Osteoblast (primary cell): Measurements from ENCODE around the gene CACNA1S. TPM values are rescaled to one million over a fixed set of nuclear protein-coding genes. Genes with fewer than 3 reads are reported as not detected.

Source experiments
- DNase-seq: peaks from one replicate; pipeline ENCODE4 v3.0.0; 2011; ENCODE audit warnings: low spot score, mixed read lengths; ENCODE audit not compliant: insufficient read length; ENCODE audit errors: missing footprints
- H2AFZ ChIP-seq: 2 replicates; pipeline ENCODE4 v1.6.0; 2011; ENCODE audit warnings: mild to moderate bottlenecking, low read length
- H3K27ac ChIP-seq: 2 replicates; pipeline ENCODE4 v1.5.1; 2011; ENCODE audit warnings: mild to moderate bottlenecking, low read depth, low read length, moderate library complexity
- H3K27me3 ChIP-seq: 2 replicates; pipeline ENCODE4 v1.6.0; 2012; ENCODE audit warnings: mild to moderate bottlenecking, control low read depth, inconsistent platforms, low read length, moderate library complexity; ENCODE audit not compliant: insufficient read depth
- H3K36me3 ChIP-seq: 2 replicates; pipeline ENCODE4 v1.5.1; 2011; ENCODE audit warnings: mild to moderate bottlenecking, low read length, control low read depth, moderate library complexity; ENCODE audit not compliant: insufficient read depth
- H3K4me1 ChIP-seq: 2 replicates; pipeline ENCODE4 v1.5.1; 2011; ENCODE audit warnings: mild to moderate bottlenecking, low read length, control low read depth, moderate library complexity; ENCODE audit not compliant: insufficient read depth
- H3K4me2 ChIP-seq: 2 replicates; pipeline ENCODE4 v1.6.0; 2011; ENCODE audit warnings: mild to moderate bottlenecking, low read length; ENCODE audit not compliant: insufficient read depth
- H3K4me3 ChIP-seq: fragments of 200-600 bp; sonication (generic); 3 replicates; pipeline ENCODE4 v1.5.1; 2012; ENCODE audit warnings: mild to moderate bottlenecking, low read length, inconsistent platforms; ENCODE audit not compliant: insufficient read depth
- H3K79me2 ChIP-seq: 2 replicates; pipeline ENCODE4 v1.6.0; 2012; ENCODE audit warnings: mild to moderate bottlenecking, low read length, control low read depth, inconsistent platforms; ENCODE audit not compliant: insufficient read depth
- H3K9me3 ChIP-seq: 2 replicates; pipeline ENCODE4 v1.5.1; 2011; ENCODE audit warnings: low read depth, low read length, control low read depth
- H4K20me1 ChIP-seq: 2 replicates; pipeline ENCODE4 v1.6.0; 2012; ENCODE audit warnings: mild to moderate bottlenecking, low read length, control low read depth; ENCODE audit not compliant: insufficient read depth
- CTCF ChIP-seq: IDR thresholded peaks from 2 replicates; pipeline ENCODE4 v1.5.1; 2011; ENCODE audit warnings: mild to moderate bottlenecking, low read depth, low read length, moderate library complexity; ENCODE audit errors: extremely low read depth
- total RNA-seq: library from RNA; depleted of rRNA; stranded (reverse); fragments of >200 nt; gene quantifications from 2 replicates; pipeline ENCODE4 v1.2.3, GENCODE V29; 2012

Gene CACNA1S
- total RNA-seq, 1 donor, result not detected

GRCh38 chr1:201039418-201039817, 72.8 kb downstream of the CACNA1S start:
- H3K27me3 ChIP-seq, result peaks cover 19% of the 10 kb centered on the region
- peaks cover 6% of the 10 kb centered on the region for H3K4me1 ChIP-seq
- H3K27ac ChIP-seq, result no peak overlapping the region
- DNase-seq, result no peak
- H3K4me3 ChIP-seq, result no peak overlapping the region
- no peaks in the 10 kb centered on the region for H3K79me2 ChIP-seq
- H4K20me1 ChIP-seq, result no peaks in the 10 kb centered on the region
- no peak for TF ChIP-seq CTCF
- no peaks in the 10 kb centered on the region for H3K36me3 ChIP-seq
- no peak overlapping the region for H3K4me2 ChIP-seq
- H3K9me3 ChIP-seq, result no peaks in the 10 kb centered on the region
- no peak overlapping the region for H2AFZ ChIP-seq

GRCh38 chr1:201038186-201038876, 73.9 kb downstream of the CACNA1S start:
- peaks cover 6% of the 10 kb centered on the region for H3K4me1 ChIP-seq
- TF ChIP-seq CTCF, result no peak
- no peak overlapping the region for H3K4me3 ChIP-seq
- no peaks in the 10 kb centered on the region for H3K79me2 ChIP-seq
- H4K20me1 ChIP-seq, result no peaks in the 10 kb centered on the region
- no peaks in the 10 kb centered on the region for H3K9me3 ChIP-seq
- no peak overlapping the region for H3K4me2 ChIP-seq
- peaks cover 19% of the 10 kb centered on the region for H3K27me3 ChIP-seq
- no peaks in the 10 kb centered on the region for H3K36me3 ChIP-seq
- no peak overlapping the region for H3K27ac ChIP-seq
- peak; percentile 55 for DNase-seq
- no peak overlapping the region for H2AFZ ChIP-seq

GRCh38 chr1:201036188-201036842, 75.9 kb downstream of the CACNA1S start:
- no peak for TF ChIP-seq CTCF
- peaks cover 31% of the 10 kb centered on the region for H3K27me3 ChIP-seq
- no peak overlapping the region for H3K27ac ChIP-seq
- no peak for DNase-seq
- no peaks in the 10 kb centered on the region for H4K20me1 ChIP-seq
- no peaks in the 10 kb centered on the region for H3K9me3 ChIP-seq
- H3K79me2 ChIP-seq, result no peaks in the 10 kb centered on the region
- no peaks in the 10 kb centered on the region for H3K36me3 ChIP-seq
- H3K4me3 ChIP-seq, result no peak overlapping the region
- H3K4me1 ChIP-seq, result no peaks in the 10 kb centered on the region
- H3K4me2 ChIP-seq, result no peak overlapping the region
- no peak overlapping the region for H2AFZ ChIP-seq

GRCh38 chr1:201034671-201035070, 77.6 kb downstream of the CACNA1S start:
- no peaks in the 10 kb centered on the region for H3K79me2 ChIP-seq

More at GRCh38 chr1:201034671-201035070, 77.6 kb downstream of the CACNA1S start:
- Histone ChIP-seq H3K27ac (no peak overlapping the region), H3K4me2 (no peak overlapping the region), H2AFZ (no peak overlapping the region), H3K27me3 (peaks cover 31% of the 10 kb centered on the region), H3K9me3 (no peaks in the 10 kb centered on the region), H4K20me1 (no peaks in the 10 kb centered on the region), H3K4me3 (no peak overlapping the region), H3K36me3 (no peaks in the 10 kb centered on the region), H3K4me1 (no peaks in the 10 kb centered on the region)
- no peak for TF ChIP-seq CTCF
- DNase-seq, result peak; percentile 4
